Effector CD8-positive, alpha-beta T cell (primary cell): ENCODE results near the gene B3GALT4.
"Not testable (repeated sequence)": the region's sequence is repeated elsewhere in the genome, so short reads cannot be mapped to it uniquely, and the experiment has no call there.

Experiments
- DNase-seq: peaks from one replicate; lab custom pipeline; 2025; lab: John Stamatoyannopoulos, UW

The B3GALT4 gene

GRCh38 chr6:33272275-33273128 is 4.4 kb upstream of the B3GALT4 start:
- DNase-seq: no peak

GRCh38 chr6:33273129-33273923 is 3.6 kb upstream of the B3GALT4 start:
- no peak for DNase-seq

GRCh38 chr6:33273924-33274902 is 2.7 kb upstream of the B3GALT4 start:
- DNase-seq: no peak

- not testable (repeated sequence) for DNase-seq
Observed at GRCh38 chr6:33275795-33276580, 935 bp upstream of the B3GALT4 start.

- DNase-seq: no peak
Observed at GRCh38 chr6:33276581-33276863, 401 bp upstream of the B3GALT4 start.

GRCh38 chr6:33277663-33278391 is 904 bp downstream of the B3GALT4 start:
- peak; percentile 16 for DNase-seq

GRCh38 chr6:33278392-33278741 is 1.4 kb downstream of the B3GALT4 start:
- no peak for DNase-seq

GRCh38 chr6:33278810-33279209 is 1.9 kb downstream of the B3GALT4 start:
- DNase-seq: no peak

GRCh38 chr6:33279257-33279695 is 2.4 kb downstream of the B3GALT4 start:
- DNase-seq: no peak

- DNase-seq: peak; percentile 14
Observed at GRCh38 chr6:33279971-33280511, 3.1 kb downstream of the B3GALT4 start.

GRCh38 chr6:33280539-33280938 is 3.6 kb downstream of the B3GALT4 start:
- DNase-seq: no peak

GRCh38 chr6:33285214-33285613 is 8.3 kb downstream of the B3GALT4 start:
- DNase-seq: not testable (repeated sequence)

GRCh38 chr6:33286946-33287914 is 10.3 kb downstream of the B3GALT4 start:
- DNase-seq: no peak

- no peak for DNase-seq
Observed at GRCh38 chr6:33288141-33288920, 11.4 kb downstream of the B3GALT4 start.

GRCh38 chr6:33288921-33289783 is 12.2 kb downstream of the B3GALT4 start, which contains the start of the genes PFDN6 and WDR46:
PFDN6 (plus strand) TSS chr6:33289601; CDS start chr6:33289857, 256 bp downstream.
WDR46 (minus strand) TSS chr6:33289239; CDS start chr6:33289170, 69 bp downstream.
- peak; percentile 69 for DNase-seq

- no peak for DNase-seq
Observed at GRCh38 chr6:33289784-33290315, 12.9 kb downstream of the B3GALT4 start.

GRCh38 chr6:33290459-33290858 is 13.5 kb downstream of the B3GALT4 start:
- no peak for DNase-seq
